ENCODE data around the gene PCDHA1.

GRCh38 chr5:140822281-140822629, 36.3 kb downstream of the PCDHA1 start:
- TF ChIP-seq ZNF76 (tag by site-specific recombination; IDR thresholded peaks at IDR 0.05; ENCODE audit: borderline replicate concordance, low read depth) = no peak
- TF ChIP-seq CTCF (tag by site-specific recombination; IDR thresholded peaks at IDR 0.05) = no peak
- TF ChIP-seq FEZF1 (tag by site-specific recombination; IDR thresholded peaks at IDR 0.05) = no peak
- no peak for TF ChIP-seq ZNF660 (tag by site-specific recombination; IDR thresholded peaks at IDR 0.05)
- no peak for TF ChIP-seq ZNF626 (tag by site-specific recombination; IDR thresholded peaks at IDR 0.05)
- TF ChIP-seq TCF7L2 (IDR thresholded peaks at IDR 0.05; ENCODE audit: borderline replicate concordance, low read depth, low read length) = no peak
- TF ChIP-seq ZNF138 (tag by site-specific recombination; IDR thresholded peaks at IDR 0.05; ENCODE audit: borderline replicate concordance) = no peak
- no peak for TF ChIP-seq ZNF266 (tag by site-specific recombination; IDR thresholded peaks at IDR 0.05; ENCODE audit: low read depth)
- TF ChIP-seq ZNF23 (tag by site-specific recombination; IDR thresholded peaks at IDR 0.05; ENCODE audit: borderline replicate concordance) = no peak
- TF ChIP-seq TSHZ1 (tag by site-specific recombination; IDR thresholded peaks at IDR 0.05; ENCODE audit: borderline replicate concordance) = no peak
